HL-60 (cell line): ENCODE measurements around the gene TULP1.

Experiments used
- DNase-seq, 2 experiments: peaks; one replicate each; pipeline ENCODE4 v3.0.0-alpha.2; 2010 to 2020; ENCODE audit warnings: low read depth in 1 of 2, low spot score in 1 of 2
- H3K27ac ChIP-seq: fragments of 250-450 bp; sonication (Bioruptor Pico); replicated peaks from 2 replicates; pipeline ENCODE4 v1.5.1; 2020; ENCODE audit warnings: mild to moderate bottlenecking, moderate library complexity
- H3K27me3 ChIP-seq: fragments of 250-450 bp; sonication (Bioruptor Pico); 2 replicates; pipeline ENCODE4 v1.5.1; 2021; ENCODE audit warnings: mild to moderate bottlenecking, moderate library complexity; ENCODE audit not compliant: insufficient read depth, poor library complexity, severe bottlenecking
- H3K4me3 ChIP-seq: replicated peaks from 2 replicates; pipeline ENCODE4 v1.5.1; 2011; ENCODE audit warnings: mild to moderate bottlenecking, control low read depth, low read length; ENCODE audit not compliant: insufficient read depth
- CTCF ChIP-seq: IDR thresholded peaks from one replicate; pipeline ENCODE4 v1.5.1; 2011; ENCODE audit warnings: low read length, control low read depth, inconsistent platforms; ENCODE audit not compliant: insufficient read depth
- GABPA ChIP-seq: IDR thresholded peaks from 2 replicates; pipeline ENCODE4 v1.6.1; 2012; ENCODE audit warnings: low read depth
- POLR2AphosphoS5 ChIP-seq: IDR thresholded peaks from 2 replicates; pipeline ENCODE4 v1.6.1; 2012; ENCODE audit warnings: low read depth
- SPI1 ChIP-seq: IDR thresholded peaks from 2 replicates; pipeline ENCODE4 v1.6.1; 2012; ENCODE audit warnings: low read depth, mild to moderate bottlenecking, borderline replicate concordance
- TF ChIP-seq, protein P1 (sequence below): IDR thresholded peaks from 2 replicates; pipeline ENCODE4 v1.6.1; 2012; ENCODE audit warnings: low read depth; ENCODE audit not compliant: insufficient replicate concordance

The TULP1 gene

GRCh38 chr6:35484921-35485392 lies 27.7 kb downstream of the TULP1 start:
- TF ChIP-seq, protein P1, sequence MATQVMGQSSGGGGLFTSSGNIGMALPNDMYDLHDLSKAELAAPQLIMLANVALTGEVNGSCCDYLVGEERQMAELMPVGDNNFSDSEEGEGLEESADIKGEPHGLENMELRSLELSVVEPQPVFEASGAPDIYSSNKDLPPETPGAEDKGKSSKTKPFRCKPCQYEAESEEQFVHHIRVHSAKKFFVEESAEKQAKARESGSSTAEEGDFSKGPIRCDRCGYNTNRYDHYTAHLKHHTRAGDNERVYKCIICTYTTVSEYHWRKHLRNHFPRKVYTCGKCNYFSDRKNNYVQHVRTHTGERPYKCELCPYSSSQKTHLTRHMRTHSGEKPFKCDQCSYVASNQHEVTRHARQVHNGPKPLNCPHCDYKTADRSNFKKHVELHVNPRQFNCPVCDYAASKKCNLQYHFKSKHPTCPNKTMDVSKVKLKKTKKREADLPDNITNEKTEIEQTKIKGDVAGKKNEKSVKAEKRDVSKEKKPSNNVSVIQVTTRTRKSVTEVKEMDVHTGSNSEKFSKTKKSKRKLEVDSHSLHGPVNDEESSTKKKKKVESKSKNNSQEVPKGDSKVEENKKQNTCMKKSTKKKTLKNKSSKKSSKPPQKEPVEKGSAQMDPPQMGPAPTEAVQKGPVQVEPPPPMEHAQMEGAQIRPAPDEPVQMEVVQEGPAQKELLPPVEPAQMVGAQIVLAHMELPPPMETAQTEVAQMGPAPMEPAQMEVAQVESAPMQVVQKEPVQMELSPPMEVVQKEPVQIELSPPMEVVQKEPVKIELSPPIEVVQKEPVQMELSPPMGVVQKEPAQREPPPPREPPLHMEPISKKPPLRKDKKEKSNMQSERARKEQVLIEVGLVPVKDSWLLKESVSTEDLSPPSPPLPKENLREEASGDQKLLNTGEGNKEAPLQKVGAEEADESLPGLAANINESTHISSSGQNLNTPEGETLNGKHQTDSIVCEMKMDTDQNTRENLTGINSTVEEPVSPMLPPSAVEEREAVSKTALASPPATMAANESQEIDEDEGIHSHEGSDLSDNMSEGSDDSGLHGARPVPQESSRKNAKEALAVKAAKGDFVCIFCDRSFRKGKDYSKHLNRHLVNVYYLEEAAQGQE: no peak
- TF ChIP-seq GABPA (no peak), POLR2AphosphoS5 (no peak), CTCF (no peak), SPI1 (no peak)
- DNase-seq: no peak
- Histone ChIP-seq H3K4me3 (no peak overlapping the region), H3K27me3 (no peaks in the 10 kb centered on the region), H3K27ac (no peak overlapping the region)

DNA sequence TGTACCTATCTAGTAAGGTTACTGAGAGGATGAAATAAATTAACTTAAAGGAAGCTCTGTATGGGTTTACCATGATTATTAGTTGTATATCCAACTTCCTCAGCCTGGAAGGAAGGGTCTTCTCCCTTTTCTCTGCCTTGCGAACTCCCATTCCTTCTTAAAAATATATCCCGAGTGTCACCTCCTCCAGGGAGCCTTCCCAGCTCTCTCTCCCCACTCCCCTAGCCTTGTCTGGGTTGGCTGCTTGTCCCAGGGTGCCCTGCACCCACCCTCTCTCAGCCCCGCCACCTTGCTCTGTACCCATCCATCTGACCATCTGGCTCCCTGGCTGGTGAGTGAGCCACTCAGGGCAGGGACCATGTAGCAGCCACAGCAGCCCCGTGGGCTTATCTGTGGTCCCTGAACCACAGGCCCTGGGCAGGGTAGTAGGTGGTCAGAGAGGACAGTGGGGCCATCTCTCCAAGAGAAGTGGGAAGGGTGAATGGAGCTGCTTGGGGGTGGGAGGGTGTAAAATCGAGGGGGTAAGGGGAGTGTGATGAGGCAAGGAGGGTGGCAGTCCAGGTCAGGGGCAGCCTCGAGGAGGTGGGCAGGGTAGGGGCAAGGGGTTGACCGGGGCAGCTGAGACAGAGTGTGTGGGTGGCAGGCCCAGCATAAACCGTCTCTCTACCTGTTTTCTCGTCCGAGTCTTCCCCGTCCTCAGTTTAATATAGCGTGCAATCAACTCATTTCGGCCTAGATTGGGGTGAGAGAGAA lies 28.6 kb downstream of the TULP1 start:
- Histone ChIP-seq H3K4me3 (no peak overlapping the region), H3K27me3 (no peaks in the 10 kb centered on the region), H3K27ac (peak overlapping the region; percentile 14; the same call in 1 of the 2 replicates)
- no peak for DNase-seq
- TF ChIP-seq CTCF (no peak), POLR2AphosphoS5 (no peak), SPI1 (no peak), GABPA (no peak)
- TF ChIP-seq, protein P1: no peak

GRCh38 chr6:35483490-35483889 lies 29.2 kb downstream of the TULP1 start:
- peak overlapping the region; percentile 28; the same call in 1 of the 2 replicates for H3K27ac ChIP-seq
- H3K27me3 ChIP-seq: no peaks in the 10 kb centered on the region
- TF ChIP-seq, protein P1: no peak
- TF ChIP-seq CTCF (no peak), POLR2AphosphoS5 (no peak), SPI1 (no peak), GABPA (no peak)
- H3K4me3 ChIP-seq: no peak overlapping the region
- no peak for DNase-seq
